ENCODE data around the gene DNAH6. TPM values are rescaled to one million over a fixed set of nuclear protein-coding genes. Genes with fewer than 3 reads are reported as not detected.
A peak's percentile ranks its signal among the peaks of the same experiment; 100 is the strongest.

The DNAH6 gene
- total RNA-seq, 1 experiment from 2014 or later = 1.6 TPM

DNA sequence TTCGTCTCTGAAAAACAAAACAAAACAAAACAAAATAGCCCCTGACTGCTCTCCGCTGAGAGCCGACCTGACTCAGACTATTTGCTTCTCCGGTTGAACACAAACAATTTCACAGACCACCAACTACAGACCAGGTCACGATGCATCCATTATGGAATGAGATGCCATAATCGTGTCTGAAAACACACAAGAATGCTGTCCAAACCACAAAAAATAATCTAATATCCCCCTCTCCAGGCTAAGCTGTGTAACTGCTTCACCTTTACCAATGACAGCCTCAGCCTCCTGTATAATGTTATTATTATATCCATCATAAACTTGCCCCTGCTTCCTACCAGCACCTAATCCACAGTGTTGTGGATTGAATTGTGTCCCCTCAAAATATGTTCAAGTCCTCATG is 114.7 kb downstream of the DNAH6 start:
- Histone ChIP-seq H3K79me2 (ENCODE audit: insufficient read depth, low read length) (no peaks in the 10 kb centered on the region), H2AFZ (ENCODE audit: low read depth, low read length, poor library complexity, severe bottlenecking) (peak overlapping the region; percentile 58), H3K4me3 (replicated peaks in 1 of 2; ENCODE audit: low read depth in 1 of 2, low read length in 2 of 2) (no peak overlapping the region), H3K27me3 (ENCODE audit: insufficient read depth, low read length) (no peaks in the 10 kb centered on the region), H4K20me1 (ENCODE audit: insufficient read depth) (no peaks in the 10 kb centered on the region), H3K36me3 (ENCODE audit: control insufficient read depth in 1 of 2, insufficient read depth in 2 of 2, low read length in 2 of 2) (no peaks in the 10 kb centered on the region), H3K9ac (ENCODE audit: low read length) (no peak overlapping the region), H3K27ac (ENCODE audit: low read depth, low read length) (no peak overlapping the region), H3K9me3 (ENCODE audit: control insufficient read depth in 1 of 2, insufficient read depth in 1 of 2, low read depth in 1 of 2, low read length in 2 of 2) (no peaks in the 10 kb centered on the region), H3K9me2 (ENCODE audit: insufficient read depth) (no peaks in the 10 kb centered on the region), H3K4me1 (ENCODE audit: control insufficient read depth in 1 of 2, insufficient read depth in 2 of 2, low read length in 2 of 2) (no peaks in the 10 kb centered on the region), H3K4me2 (ENCODE audit: low read length) (peak overlapping the region; percentile 31; the same call in 1 of the 2 replicates)
- TF ChIP-seq, protein P1, sequence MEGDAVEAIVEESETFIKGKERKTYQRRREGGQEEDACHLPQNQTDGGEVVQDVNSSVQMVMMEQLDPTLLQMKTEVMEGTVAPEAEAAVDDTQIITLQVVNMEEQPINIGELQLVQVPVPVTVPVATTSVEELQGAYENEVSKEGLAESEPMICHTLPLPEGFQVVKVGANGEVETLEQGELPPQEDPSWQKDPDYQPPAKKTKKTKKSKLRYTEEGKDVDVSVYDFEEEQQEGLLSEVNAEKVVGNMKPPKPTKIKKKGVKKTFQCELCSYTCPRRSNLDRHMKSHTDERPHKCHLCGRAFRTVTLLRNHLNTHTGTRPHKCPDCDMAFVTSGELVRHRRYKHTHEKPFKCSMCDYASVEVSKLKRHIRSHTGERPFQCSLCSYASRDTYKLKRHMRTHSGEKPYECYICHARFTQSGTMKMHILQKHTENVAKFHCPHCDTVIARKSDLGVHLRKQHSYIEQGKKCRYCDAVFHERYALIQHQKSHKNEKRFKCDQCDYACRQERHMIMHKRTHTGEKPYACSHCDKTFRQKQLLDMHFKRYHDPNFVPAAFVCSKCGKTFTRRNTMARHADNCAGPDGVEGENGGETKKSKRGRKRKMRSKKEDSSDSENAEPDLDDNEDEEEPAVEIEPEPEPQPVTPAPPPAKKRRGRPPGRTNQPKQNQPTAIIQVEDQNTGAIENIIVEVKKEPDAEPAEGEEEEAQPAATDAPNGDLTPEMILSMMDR (IDR thresholded peaks at IDR 0.05 in 2 of 3, conservative IDR thresholded peaks at IDR 0.05 in 1 of 3; ENCODE audit: borderline replicate concordance in 1 of 3, insufficient read depth in 1 of 3, low read depth in 2 of 3, low read length in 2 of 3) = peak; percentile 58 to 76 (median 73)
- TF ChIP-seq RAD21 (IDR thresholded peaks at IDR 0.05; ENCODE audit: low read depth) = peak; percentile 89
- TF ChIP-seq EZH2phosphoT487 (IDR thresholded peaks at IDR 0.05; ENCODE audit: borderline replicate concordance) = no peak
- ChIA-PET CTCF (interaction anchor here (1.0 to 2.5 kb wide), 4 partner anchors 105 to 172 kb away, joined by 3 to 6 read pairs (median 5); partner anchors contain the start of gene SUCLG1), RAD21 (ENCODE audit: low non-redundant PET in 1 of 2, low total read pairs in 2 of 2, uncharacterized antibody in 2 of 2, unreplicated experiment in 2 of 2) (interaction anchor here in 1 of 2 experiments (1.3 kb wide), 1 partner anchor 105 kb away, joined by 5 read pairs; no protein-coding TSS in a partner anchor), POLR2A (no interaction called here)
- intact Hi-C loops (cut with micrococcal nuclease) = loop anchor here (1.0 to 5.0 kb wide), 4 partner anchors 136 to 376 kb away; no protein-coding TSS in a partner anchor
- peak; percentile 95 for ATAC-seq
- DNase-seq (ENCODE audit: low read depth, low spot score) = peak; percentile 53
- BruUV-seq (replicated peaks) = no TSS peak

DNA sequence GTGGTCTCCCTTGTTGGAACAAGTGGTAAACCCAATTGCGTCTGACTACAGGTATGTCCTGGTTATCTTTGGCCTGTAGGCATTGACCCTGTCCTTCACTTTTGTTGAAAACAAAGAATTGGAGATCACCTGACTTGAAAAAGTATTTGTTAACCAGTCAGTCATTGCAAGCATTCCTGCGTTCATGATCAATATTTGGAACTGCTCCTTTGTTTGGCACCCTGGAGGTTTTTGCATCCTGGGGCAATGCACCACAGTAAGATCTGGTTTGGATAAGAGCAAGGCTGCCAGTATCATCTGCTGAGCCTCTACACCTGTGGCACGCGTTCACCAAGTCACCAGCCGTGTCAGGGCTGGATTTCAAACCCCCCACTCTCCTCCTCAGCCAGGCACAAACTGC is 115.7 kb downstream of the DNAH6 start:
- H4K20me1 ChIP-seq (ENCODE audit: insufficient read depth) = no peaks in the 10 kb centered on the region
- no peak overlapping the region for H3K27ac ChIP-seq (ENCODE audit: low read depth, low read length)
- POLR2A ChIA-PET = no interaction called here
- no peak overlapping the region for H3K9ac ChIP-seq (ENCODE audit: low read length)
- intact Hi-C loops (cut with micrococcal nuclease) = loop anchor here (1.0 to 5.0 kb wide), 4 partner anchors 137 to 375 kb away; no protein-coding TSS in a partner anchor
- TF ChIP-seq ZNF274 (IDR thresholded peaks at IDR 0.05; ENCODE audit: low read depth, low read length) (no peak), TCF7L2 (IDR thresholded peaks at IDR 0.05; ENCODE audit: borderline replicate concordance, extremely low read depth, insufficient read depth, insufficient read length) (no peak)
- no peak overlapping the region for H3K4me2 ChIP-seq (ENCODE audit: low read length)
- H3K9me3 ChIP-seq (ENCODE audit: control insufficient read depth in 1 of 2, insufficient read depth in 1 of 2, low read depth in 1 of 2, low read length in 2 of 2) = no peaks in the 10 kb centered on the region
- H3K9me2 ChIP-seq (ENCODE audit: insufficient read depth) = no peaks in the 10 kb centered on the region
- no peak overlapping the region for H3K4me3 ChIP-seq (replicated peaks in 1 of 2; ENCODE audit: low read depth in 1 of 2, low read length in 2 of 2)
- RAD21 ChIA-PET (ENCODE audit: low non-redundant PET in 1 of 2, low total read pairs in 2 of 2, uncharacterized antibody in 2 of 2, unreplicated experiment in 2 of 2) = interaction anchor here in 1 of 2 experiments (1.3 kb wide), 1 partner anchor 106 kb away, joined by 5 read pairs; no protein-coding TSS in a partner anchor
- no peaks in the 10 kb centered on the region for H3K27me3 ChIP-seq (ENCODE audit: insufficient read depth, low read length)
- CTCF ChIA-PET = interaction anchor here (1.1 to 2.5 kb wide), 2 partner anchors 106 to 137 kb away, joined by 4 to 6 read pairs; no protein-coding TSS in a partner anchor
- no peak overlapping the region for H2AFZ ChIP-seq (ENCODE audit: low read depth, low read length, poor library complexity, severe bottlenecking)
- no peaks in the 10 kb centered on the region for H3K79me2 ChIP-seq (ENCODE audit: insufficient read depth, low read length)
- ATAC-seq (no peak), DNase-seq (ENCODE audit: low read depth, low spot score) (no peak)
- no TSS peak for BruUV-seq (replicated peaks)
- H3K36me3 ChIP-seq (ENCODE audit: control insufficient read depth in 1 of 2, insufficient read depth in 2 of 2, low read length in 2 of 2) = no peaks in the 10 kb centered on the region
- H3K4me1 ChIP-seq (ENCODE audit: control insufficient read depth in 1 of 2, insufficient read depth in 2 of 2, low read length in 2 of 2) = no peaks in the 10 kb centered on the region
